GM19397 (cell line): ENCODE results near the gene MAGEF1.

Source experiments
- ATAC-seq: cut with Tn5 transposase; IDR thresholded peaks from one replicate; pipeline ENCODE4 v1.9.1; 2021; ENCODE audit warnings: mild to moderate bottlenecking, moderate library complexity; ENCODE audit not compliant: unreplicated experiment

MAGEF1 gene

GRCh38 chr3:184726497-184726896 is 14.6 kb upstream of the MAGEF1 start:
- no peak for ATAC-seq

- no peak for ATAC-seq
These were observed 13.4 kb upstream of the MAGEF1 start for GRCh38 chr3:184725176-184725719.

GRCh38 chr3:184724699-184725098 is 12.8 kb upstream of the MAGEF1 start:
- ATAC-seq = no peak

GRCh38 chr3:184719709-184720108 is 7.8 kb upstream of the MAGEF1 start:
- ATAC-seq = no peak

GRCh38 chr3:184718431-184718830 is 6.6 kb upstream of the MAGEF1 start:
- ATAC-seq = no peak

GRCh38 chr3:184717399-184717983 is 5.6 kb upstream of the MAGEF1 start:
- ATAC-seq = no peak

- ATAC-seq = no peak
These were observed 4.9 kb upstream of the MAGEF1 start for GRCh38 chr3:184716622-184717398.

GRCh38 chr3:184715943-184716621 is 4.2 kb upstream of the MAGEF1 start:
- ATAC-seq = no peak

- no peak for ATAC-seq
These were observed 1.7 kb upstream of the MAGEF1 start for GRCh38 chr3:184713521-184713920.

GRCh38 chr3:184713040-184713355 is 1.1 kb upstream of the MAGEF1 start:
- ATAC-seq = no peak

- no peak for ATAC-seq
These were observed 580 bp upstream of the MAGEF1 start for GRCh38 chr3:184712248-184713039.

- ATAC-seq = peak; percentile 36
These were observed 883 bp downstream of the MAGEF1 start for GRCh38 chr3:184710870-184711492.

GRCh38 chr3:184703657-184704056 is 8.2 kb downstream of the MAGEF1 start:
- ATAC-seq = no peak

- ATAC-seq = no peak
These were observed 11.1 kb downstream of the MAGEF1 start for GRCh38 chr3:184700759-184701158.

GRCh38 chr3:184697845-184698244 is 14.0 kb downstream of the MAGEF1 start:
- ATAC-seq = no peak

GRCh38 chr3:184696697-184697096 is 15.2 kb downstream of the MAGEF1 start:
- no peak for ATAC-seq

- ATAC-seq = no peak
These were observed 17.1 kb downstream of the MAGEF1 start for GRCh38 chr3:184694716-184695115.

- no peak for ATAC-seq
These were observed 17.7 kb downstream of the MAGEF1 start for GRCh38 chr3:184694133-184694665.

GRCh38 chr3:184693011-184693975 is 18.6 kb downstream of the MAGEF1 start:
- ATAC-seq = no peak
